NCI-H146 treated with DMSO at 0.1 percent for 48 hours (cell line): ENCODE results near the gene HSD17B11.
"Not testable (repeated sequence)": the region's sequence is repeated elsewhere in the genome, so short reads cannot be mapped to it uniquely, and the experiment has no call there.

ENCODE experiments used
- DNase-seq: peaks from one replicate; lab custom pipeline; 2025; ENCODE audit not compliant: unreplicated experiment; lab: John Stamatoyannopoulos, UW

Gene HSD17B11

GRCh38 chr4:87390891-87391575 lies at the start of gene HSD17B11:
Gene HSD17B11 (minus strand): TSS chr4:87391188. CDS start chr4:87391070, 118 bp downstream.
- peak; percentile 41 for DNase-seq

- no peak for DNase-seq
Measured at GRCh38 chr4:87433342-87433741, 42.4 kb upstream of the HSD17B11 start.

GRCh38 chr4:87430038-87430437 lies 39.0 kb upstream of the HSD17B11 start:
- DNase-seq, result no peak

GRCh38 chr4:87428979-87429378 lies 38.0 kb upstream of the HSD17B11 start:
- DNase-seq, result no peak

- DNase-seq, result no peak
Measured at GRCh38 chr4:87427518-87427868, 36.5 kb upstream of the HSD17B11 start.

- no peak for DNase-seq
Measured at GRCh38 chr4:87426865-87427517, 36.0 kb upstream of the HSD17B11 start.

GRCh38 chr4:87425711-87426110 lies 34.7 kb upstream of the HSD17B11 start:
- DNase-seq, result no peak

GRCh38 chr4:87424099-87424543 lies 33.1 kb upstream of the HSD17B11 start:
- DNase-seq, result not testable (repeated sequence)

GRCh38 chr4:87423317-87424098 lies 32.5 kb upstream of the HSD17B11 start:
- no peak for DNase-seq

- DNase-seq, result peak; percentile 41
Measured at GRCh38 chr4:87422104-87423052, 31.4 kb upstream of the HSD17B11 start, which contains the start of gene NUDT9. Gene NUDT9 (plus strand): TSS chr4:87422573. CDS start chr4:87422906, 333 bp downstream.

- no peak for DNase-seq
Measured at GRCh38 chr4:87420276-87420830, 29.4 kb upstream of the HSD17B11 start.

- DNase-seq, result peak; percentile 6
Measured at GRCh38 chr4:87419578-87420249, 28.7 kb upstream of the HSD17B11 start.

- not testable (repeated sequence) for DNase-seq
Measured at GRCh38 chr4:87418410-87418809, 27.4 kb upstream of the HSD17B11 start.

- no peak for DNase-seq
Measured at GRCh38 chr4:87416965-87417364, 26.0 kb upstream of the HSD17B11 start.

GRCh38 chr4:87414816-87415215 lies 23.8 kb upstream of the HSD17B11 start:
- no peak for DNase-seq

GRCh38 chr4:87410679-87411078 lies 19.7 kb upstream of the HSD17B11 start:
- DNase-seq, result no peak

- no peak for DNase-seq
Measured at GRCh38 chr4:87410157-87410556, 19.2 kb upstream of the HSD17B11 start.

- no peak for DNase-seq
Measured at GRCh38 chr4:87409420-87409939, 18.5 kb upstream of the HSD17B11 start.

GRCh38 chr4:87406902-87407301 lies 15.9 kb upstream of the HSD17B11 start:
- not testable (repeated sequence) for DNase-seq
